Epithelial cell of esophagus (primary cell): ENCODE measurements around the gene ATP6V0E2.
"Not testable (repeated sequence)": the region's sequence is repeated elsewhere in the genome, so short reads cannot be mapped to it uniquely, and the experiment has no call there.

Source experiments
- DNase-seq: peaks from one replicate; pipeline ENCODE4 v3.0.0; 2010; ENCODE audit warnings: low read depth
- H3K4me3 ChIP-seq: 2 replicates; pipeline ENCODE4 v1.5.1; 2011; ENCODE audit warnings: mild to moderate bottlenecking, low read length, control low read depth
- CTCF ChIP-seq: IDR thresholded peaks from 2 replicates; pipeline ENCODE4 v1.5.1; 2011; ENCODE audit warnings: low read depth, mild to moderate bottlenecking, low read length, control low read depth, inconsistent platforms; ENCODE audit not compliant: insufficient read depth; ENCODE audit errors: missing control alignments

The ATP6V0E2 gene

GRCh38 chr7:149883452-149883861, 9.7 kb downstream of the ATP6V0E2 start:
- peak; percentile 57 for TF ChIP-seq CTCF
- no peak overlapping the region for H3K4me3 ChIP-seq
- DNase-seq = peak; percentile 19

- no peak for TF ChIP-seq CTCF
- H3K4me3 ChIP-seq = no peak overlapping the region
- no peak for DNase-seq
Observed at GRCh38 chr7:149884016-149884415, 10.2 kb downstream of the ATP6V0E2 start.

- no peak for TF ChIP-seq CTCF
- H3K4me3 ChIP-seq = no peak overlapping the region
- DNase-seq = no peak
Observed at GRCh38 chr7:149884541-149884940, 10.8 kb downstream of the ATP6V0E2 start.

GRCh38 chr7:149885191-149886017, 11.6 kb downstream of the ATP6V0E2 start:
- no peak overlapping the region for H3K4me3 ChIP-seq
- no peak for TF ChIP-seq CTCF
- no peak for DNase-seq

GRCh38 chr7:149886018-149886415, 12.2 kb downstream of the ATP6V0E2 start:
- no peak for TF ChIP-seq CTCF
- no peak overlapping the region for H3K4me3 ChIP-seq
- DNase-seq = no peak

- no peak for TF ChIP-seq CTCF
- no peak overlapping the region for H3K4me3 ChIP-seq
- no peak for DNase-seq
Observed at GRCh38 chr7:149887311-149887710, 13.5 kb downstream of the ATP6V0E2 start.

GRCh38 chr7:149890715-149891114, 16.9 kb downstream of the ATP6V0E2 start:
- DNase-seq, H3K4me3 ChIP-seq: not testable (repeated sequence)

GRCh38 chr7:149894957-149895356, 21.2 kb downstream of the ATP6V0E2 start:
- not testable (repeated sequence) for H3K4me3 ChIP-seq, DNase-seq

GRCh38 chr7:149907776-149908376, 34.1 kb downstream of the ATP6V0E2 start:
- DNase-seq, H3K4me3 ChIP-seq: not testable (repeated sequence)

GRCh38 chr7:149910219-149910618, 36.5 kb downstream of the ATP6V0E2 start:
- DNase-seq, H3K4me3 ChIP-seq: not testable (repeated sequence)

GRCh38 chr7:149912126-149912525, 38.4 kb downstream of the ATP6V0E2 start:
- not testable (repeated sequence) for H3K4me3 ChIP-seq, DNase-seq
